H1 (cell line): ENCODE data around the gene ARNT2. TPM values are rescaled to one million over a fixed set of nuclear protein-coding genes. Genes with fewer than 3 reads are reported as not detected.

Experiments
- CTCF ChIA-PET: fragments of 300-600 bp; sonication (Branson Sonifier 250); formaldehyde crosslinking; loops from one replicate; lab custom pipeline; 2021; ENCODE audit not compliant: partially characterized antibody; lab: Charles Lee
- POLR2A ChIA-PET: fragments of 300-600 bp; sonication (Branson Sonifier 250); formaldehyde crosslinking; loops from one replicate; lab custom pipeline; 2021; ENCODE audit warnings: inconsistent platforms; ENCODE audit not compliant: partially characterized antibody; lab: Charles Lee
- DNase-seq, 2 experiments: peaks; one replicate each; pipeline versions ENCODE4 v3.0.0 to v3.0.0-alpha.2; 2010 to 2022; ENCODE audit warnings: low spot score in 2 of 2, low read depth in 1 of 2, mixed read lengths in 1 of 2
- FAIRE-seq: peaks from 2 replicates; lab custom pipeline; 2011; peaks lifted over from hg19 to GRCh38; lab: Jason Lieb, UNC
- H2AFZ ChIP-seq: 2 replicates; pipeline ENCODE4 v1.8.1; 2012; ENCODE audit warnings: low read length, inconsistent platforms
- H2AK5ac ChIP-seq: 2 replicates; pipeline ENCODE4 v1.6.1; 2013; ENCODE audit warnings: low read depth, low read length
- H2BK120ac ChIP-seq: replicated peaks from 2 replicates; pipeline ENCODE3; 2013; ENCODE audit warnings: low read depth, low read length, inconsistent platforms
- H2BK12ac ChIP-seq: 2 replicates; pipeline ENCODE4 v1.6.1; 2013; ENCODE audit warnings: low read depth, low read length
- H2BK15ac ChIP-seq: 2 replicates; pipeline ENCODE4 v1.6.1; 2013; ENCODE audit warnings: low read length
- H2BK20ac ChIP-seq: 2 replicates; pipeline ENCODE4 v1.6.1; 2013; ENCODE audit warnings: low read length
- H2BK5ac ChIP-seq: 2 replicates; pipeline ENCODE4 v1.6.1; 2013; ENCODE audit warnings: low read depth, low read length
- H3K14ac ChIP-seq: 2 replicates; pipeline ENCODE4 v1.6.1; 2013; ENCODE audit warnings: inconsistent platforms; ENCODE audit not compliant: insufficient read length
- H3K18ac ChIP-seq: 2 replicates; pipeline ENCODE4 v1.6.1; 2013; ENCODE audit warnings: low read length; ENCODE audit errors: extremely low read depth
- H3K23ac ChIP-seq: 2 replicates; pipeline ENCODE4 v1.6.1; 2013; ENCODE audit warnings: inconsistent platforms; ENCODE audit not compliant: insufficient read length
- H3K23me2 ChIP-seq: 2 replicates; pipeline ENCODE4 v1.6.1; 2013; ENCODE audit warnings: low read depth, low read length
- H3K27ac ChIP-seq: 2 replicates; pipeline ENCODE4 v1.6.1; 2011; ENCODE audit warnings: low read depth, low read length, inconsistent platforms
- H3K27me3 ChIP-seq, 4 experiments: replicated peaks in 1 of 4; 1 replicate in 1 of 4; 2 replicates in 3 of 4; pipeline versions ENCODE4 v1.6.1 to v1.8.1; 2011 to 2013; ENCODE audit warnings: low read length in 3 of 4, mild to moderate bottlenecking in 3 of 4, inconsistent platforms in 2 of 4, mixed read lengths in 2 of 4, moderate library complexity in 1 of 4; ENCODE audit not compliant: control insufficient read depth in 3 of 4, insufficient read depth in 3 of 4; ENCODE audit errors: extremely low read depth in 1 of 4
- H3K36me3 ChIP-seq, 4 experiments: 2 replicates each; pipeline versions ENCODE4 v1.6.1 to v1.8.1; 2011 to 2013; ENCODE audit warnings: mild to moderate bottlenecking in 4 of 4, low read length in 3 of 4, moderate library complexity in 2 of 4, control low read depth in 1 of 4, inconsistent platforms in 1 of 4; ENCODE audit not compliant: insufficient read depth in 4 of 4, control insufficient read depth in 2 of 4
- H3K4ac ChIP-seq: replicated peaks from 2 replicates; pipeline ENCODE3; 2013; ENCODE audit warnings: low read length, low read depth, mixed read lengths, inconsistent platforms; ENCODE audit not compliant: insufficient read length
- H3K4me1 ChIP-seq, 4 experiments: replicated peaks in 1 of 4; 1 replicate in 1 of 4; 2 replicates in 3 of 4; pipeline versions ENCODE4 v1.6.1 to v1.8.1; 2011 to 2013; ENCODE audit warnings: low read length in 3 of 4, inconsistent platforms in 2 of 4, mixed read lengths in 1 of 4; ENCODE audit not compliant: insufficient read depth in 4 of 4, control insufficient read depth in 3 of 4
- H3K4me2 ChIP-seq, 2 experiments: 2 replicates each; pipeline versions ENCODE4 v1.6.1 to v1.8.1; 2011 to 2013; ENCODE audit warnings: low read depth in 2 of 2, low read length in 2 of 2, control low read depth in 1 of 2, inconsistent platforms in 1 of 2, mild to moderate bottlenecking in 1 of 2; ENCODE audit not compliant: insufficient read depth in 1 of 2
- H3K4me3 ChIP-seq, 4 experiments: fragments of 200-600, 300-600 bp in 1 of 4; sonication (generic), shearing (Covaris generic), sonication (Bioruptor Twin) in 1 of 4; 2 replicates each; pipeline versions ENCODE4 v1.5.1 to v1.8.1; 2011 to 2016; ENCODE audit warnings: low read length in 4 of 4, low read depth in 3 of 4, control low read depth in 2 of 4, inconsistent platforms in 2 of 4, mild to moderate bottlenecking in 2 of 4, mixed read lengths in 1 of 4, moderate library complexity in 1 of 4; ENCODE audit not compliant: insufficient read depth in 2 of 4; ENCODE audit errors: extremely low read depth in 1 of 4
- H3K56ac ChIP-seq: replicated peaks from 2 replicates; pipeline ENCODE3; 2013; ENCODE audit warnings: low read depth, mild to moderate bottlenecking, mixed read lengths, low read length, inconsistent platforms; ENCODE audit not compliant: insufficient read length
- H3K79me1 ChIP-seq: 2 replicates; pipeline ENCODE4 v1.6.1; 2013; ENCODE audit warnings: low read depth, low read length, control low read depth
- H3K79me2 ChIP-seq, 2 experiments: 2 replicates each; pipeline versions ENCODE4 v1.6.1 to v1.8.1; 2012 to 2013; ENCODE audit warnings: low read length in 2 of 2, mild to moderate bottlenecking in 2 of 2, inconsistent platforms in 1 of 2; ENCODE audit not compliant: insufficient read depth in 2 of 2, control insufficient read depth in 1 of 2
- H3K9ac ChIP-seq, 4 experiments: replicated peaks in 1 of 4; 1 replicate in 1 of 4; 2 replicates in 3 of 4; pipeline versions ENCODE4 v1.6.1 to v1.8.1; 2011 to 2013; ENCODE audit warnings: low read depth in 3 of 4, low read length in 3 of 4, control low read depth in 2 of 4, mild to moderate bottlenecking in 2 of 4, moderate library complexity in 2 of 4, inconsistent platforms in 1 of 4; ENCODE audit errors: extremely low read depth in 1 of 4
- H3K9me3 ChIP-seq, 2 experiments: 2 replicates each; pipeline versions ENCODE4 v1.6.1 to v1.8.1; 2012 to 2013; ENCODE audit warnings: mild to moderate bottlenecking in 2 of 2, moderate library complexity in 2 of 2, control low read depth in 1 of 2, inconsistent platforms in 1 of 2, low read depth in 1 of 2, low read length in 1 of 2, mixed read lengths in 1 of 2; ENCODE audit not compliant: insufficient read depth in 2 of 2
- H4K20me1 ChIP-seq, 2 experiments: replicated peaks in 1 of 2; 2 replicates each; pipeline versions ENCODE3 to v1.8.1; 2011 to 2013; ENCODE audit warnings: inconsistent platforms in 2 of 2, low read length in 2 of 2, mild to moderate bottlenecking in 1 of 2; ENCODE audit not compliant: insufficient read depth in 2 of 2, control insufficient read depth in 1 of 2
- H4K5ac ChIP-seq: 2 replicates; pipeline ENCODE4 v1.6.1; 2013; ENCODE audit warnings: low read length, low read depth, mixed read lengths, inconsistent platforms; ENCODE audit not compliant: insufficient read length
- H4K8ac ChIP-seq: 2 replicates; pipeline ENCODE4 v1.8.0; 2013; ENCODE audit warnings: mild to moderate bottlenecking, moderate library complexity, low read length, inconsistent platforms; ENCODE audit not compliant: insufficient read depth; ENCODE audit errors: extremely low read depth
- H4K91ac ChIP-seq: replicated peaks from 2 replicates; pipeline ENCODE3; 2013; ENCODE audit warnings: low read length, mixed read lengths, inconsistent platforms; ENCODE audit not compliant: insufficient read length
- BCL11A ChIP-seq, 2 experiments: IDR thresholded peaks; one replicate each; pipeline ENCODE4 v1.6.1; 2011; ENCODE audit warnings: low read depth in 2 of 2, low read length in 2 of 2, mild to moderate bottlenecking in 2 of 2
- CTBP2 ChIP-seq: IDR thresholded peaks from 2 replicates; pipeline ENCODE4 v1.7.0; 2011; ENCODE audit warnings: borderline replicate concordance, mild to moderate bottlenecking, moderate library complexity, mixed read lengths, low read length; ENCODE audit not compliant: insufficient read depth, insufficient read length
- NANOG ChIP-seq: IDR thresholded peaks from 2 replicates; pipeline ENCODE4 v1.6.1; 2011; ENCODE audit warnings: low read length, low read depth, mild to moderate bottlenecking, inconsistent platforms; ENCODE audit not compliant: insufficient read depth, poor library complexity, severe bottlenecking
- NRF1 ChIP-seq: IDR thresholded peaks from 2 replicates; pipeline ENCODE4 v1.6.1; 2011; ENCODE audit warnings: mild to moderate bottlenecking, low read depth, low read length, improper control_type of control experiment
- TAF1 ChIP-seq: IDR thresholded peaks from 2 replicates; pipeline ENCODE4 v1.6.1; 2011; ENCODE audit warnings: mild to moderate bottlenecking, low read depth, low read length
- whole genome bisulfite sequencing, 2 experiments: shearing (Covaris generic) in 1 of 2; methylation state at CpG; one replicate each; pipeline versions ENCODE4 v1.1.6 to v1.1.7; 2013 to 2015; ENCODE audit warnings: low lambda C conversion rate in 2 of 2, mixed read lengths in 2 of 2, inconsistent platforms in 1 of 2, low coverage in 1 of 2, missing lambda C conversion rate in 1 of 2; ENCODE audit not compliant: insufficient replicate concordance in 2 of 2, insufficient coverage in 1 of 2, insufficient read length in 1 of 2; ENCODE audit errors: extremely low coverage in 1 of 2, missing lambda C conversion rate in 1 of 2; 5-methylcytosine and 5-hydroxymethylcytosine counted together
- polyA plus RNA-seq, 7 experiments: library from polyadenylated mRNA; depleted of rRNA in 3 of 7; stranded (reverse) in 5 of 7; unstranded in 2 of 7; fragments of >200 nt in 5 of 7; fragments of 200-250 nt in 2 of 7; gene quantifications; 1 replicate in 5 of 7; 2 replicates in 1 of 7; 4 replicates in 1 of 7; pipeline versions ENCODE4 v1.2.1 to v1.2.3, GENCODE V29; 2011 to 2013; ENCODE audit warnings: missing spikeins in 2 of 7, mixed read lengths in 2 of 7
- total RNA-seq: library from RNA; stranded (reverse); fragmentation: NEBNext Ultra II Directional; extraction: Animal tissue kit (Norgen Biotek cat#: 25700); gene quantifications from 2 replicates; pipeline ENCODE4 v1.2.1, GENCODE V29; 2021
- TF ChIP-seq, protein P1 (sequence below): IDR thresholded peaks from 2 replicates; pipeline ENCODE4 v1.6.1; 2011; ENCODE audit warnings: low read length, improper control_type of control experiment

ARNT2 gene
- total and polyA plus RNA-seq, 2 of the 8 experiments (the other 6 are each of a cell fraction or from before 2014, with no cell fraction given): 9.5 to 14.6 TPM

DNA sequence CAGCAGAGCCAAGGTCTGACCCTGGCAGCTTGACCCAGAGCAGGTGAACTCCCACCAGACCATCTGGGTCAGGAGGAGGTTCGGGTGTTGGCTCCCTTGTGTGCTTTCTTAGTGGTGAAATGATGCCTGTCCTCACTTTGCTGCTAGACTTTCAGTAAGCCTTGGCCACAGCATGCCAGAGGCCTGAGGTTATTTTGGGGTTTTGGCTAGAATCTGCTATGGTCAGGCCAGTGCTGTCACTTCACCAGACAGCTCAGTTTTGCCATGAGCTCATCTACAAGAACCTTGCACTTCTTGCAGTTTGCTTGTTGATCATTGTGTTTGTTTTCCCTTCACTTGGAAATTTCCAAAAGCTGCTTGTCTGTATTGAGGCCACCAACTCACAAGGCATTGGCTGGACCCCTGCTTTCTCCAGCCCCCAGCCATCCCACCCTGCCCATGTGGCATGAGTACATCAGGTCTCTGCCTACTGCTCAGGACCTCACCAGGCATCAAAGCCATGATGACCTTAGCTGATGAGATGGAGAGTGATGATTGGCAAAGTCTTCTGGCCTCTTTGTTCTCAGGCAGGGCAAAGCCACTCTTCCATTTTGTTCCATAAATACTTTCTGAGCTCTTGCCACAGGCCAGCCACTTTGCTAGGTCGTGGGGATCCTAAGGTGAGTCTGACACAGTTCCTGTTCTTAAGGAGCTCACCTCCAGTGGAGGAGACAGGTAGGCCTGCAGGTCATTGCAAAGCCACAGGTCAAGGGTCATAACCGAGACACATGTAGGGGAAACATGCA is 122.6 kb downstream of the ARNT2 start:
- Histone ChIP-seq H3K18ac (no peak overlapping the region), H3K79me1 (no peaks in the 10 kb centered on the region), H3K79me2 (no peaks in the 10 kb centered on the region), H2BK12ac (no peak overlapping the region), H4K20me1 (no peaks in the 10 kb centered on the region), H3K4me3 (no peak overlapping the region), H2BK15ac (no peak overlapping the region), H4K8ac (no peak overlapping the region), H4K5ac (no peak overlapping the region), H3K27me3 (no peaks in the 10 kb centered on the region), H2BK20ac (peak overlapping the region; percentile 41; the same call in 1 of the 2 replicates), H3K4me1 (no peaks in the 10 kb centered on the region), H2AK5ac (no peak overlapping the region), H4K91ac (no peak overlapping the region), H3K9me3 (no peaks in the 10 kb centered on the region; a peak in 1 of 4 replicates), H3K4me2 (no peak overlapping the region), H3K27ac (no peak overlapping the region), H2BK120ac (no peak overlapping the region), H3K14ac (no peak overlapping the region), H2AFZ (no peak overlapping the region), H3K56ac (no peak overlapping the region), H2BK5ac (no peak overlapping the region), H3K23ac (no peak overlapping the region), H3K36me3 (no peaks in the 10 kb centered on the region), H3K9ac (no peak overlapping the region), H3K23me2 (no peaks in the 10 kb centered on the region), H3K4ac (no peak overlapping the region)
- ChIA-PET CTCF (interaction anchor here (1.5 kb wide), 1 partner anchor 60 kb away, joined by 3 read pairs; no protein-coding TSS in a partner anchor), POLR2A (no interaction called here)
- WGBS, 2 experiments: 94% methylated on average over 3 of the region's 3 CpGs; no CpG with 5 or more reads in 1 of the 2 experiments
- FAIRE-seq (no peak), DNase-seq (no peak)
- no peak for TF ChIP-seq NRF1
- no peak for TF ChIP-seq NANOG
- TF ChIP-seq TAF1: no peak
- no peak for TF ChIP-seq BCL11A (IDR thresholded peaks at IDR 0.05; ENCODE audit: low read depth in 2 of 2, low read length in 2 of 2)
- TF ChIP-seq CTBP2: no peak
- TF ChIP-seq, protein P1, sequence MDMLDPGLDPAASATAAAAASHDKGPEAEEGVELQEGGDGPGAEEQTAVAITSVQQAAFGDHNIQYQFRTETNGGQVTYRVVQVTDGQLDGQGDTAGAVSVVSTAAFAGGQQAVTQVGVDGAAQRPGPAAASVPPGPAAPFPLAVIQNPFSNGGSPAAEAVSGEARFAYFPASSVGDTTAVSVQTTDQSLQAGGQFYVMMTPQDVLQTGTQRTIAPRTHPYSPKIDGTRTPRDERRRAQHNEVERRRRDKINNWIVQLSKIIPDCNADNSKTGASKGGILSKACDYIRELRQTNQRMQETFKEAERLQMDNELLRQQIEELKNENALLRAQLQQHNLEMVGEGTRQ: no peak
